GM19328 (cell line): Measurements from ENCODE around the gene DDC.
"Not testable (repeated sequence)": the region's sequence is repeated elsewhere in the genome, so short reads cannot be mapped to it uniquely, and the experiment has no call there.

Experiments
- ATAC-seq: cut with Tn5 transposase; IDR thresholded peaks from one replicate; pipeline ENCODE4 v1.9.1; 2021; ENCODE audit warnings: mild to moderate bottlenecking, moderate library complexity; ENCODE audit not compliant: unreplicated experiment

DDC gene

GRCh38 chr7:50589364-50589763 is 24.2 kb upstream of the DDC start:
- ATAC-seq: no peak

DNA sequence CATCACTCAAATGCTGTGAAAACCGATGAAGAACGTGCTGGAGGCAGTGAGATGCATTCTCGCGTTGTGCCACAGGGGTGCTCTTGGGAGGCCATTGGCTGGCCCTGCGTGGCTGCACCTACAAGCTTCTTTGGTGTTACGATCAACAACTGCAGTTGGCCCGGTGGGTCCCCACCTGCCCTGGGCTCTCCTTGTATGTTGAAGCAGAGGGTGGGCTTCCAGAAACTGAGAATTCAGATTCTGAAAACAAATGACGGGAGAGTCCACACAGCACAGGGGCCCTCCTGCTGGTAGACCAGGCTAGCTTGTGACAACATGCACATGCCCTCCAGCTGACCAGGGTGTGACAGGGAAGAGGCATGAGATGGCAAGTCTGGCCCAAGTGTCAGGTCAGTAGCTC is 23.7 kb upstream of the DDC start:
- no peak for ATAC-seq

GRCh38 chr7:50587737-50588136 is 22.5 kb upstream of the DDC start:
- ATAC-seq: no peak

- ATAC-seq: no peak
Measured at GRCh38 chr7:50584793-50585408, 19.7 kb upstream of the DDC start.

DNA sequence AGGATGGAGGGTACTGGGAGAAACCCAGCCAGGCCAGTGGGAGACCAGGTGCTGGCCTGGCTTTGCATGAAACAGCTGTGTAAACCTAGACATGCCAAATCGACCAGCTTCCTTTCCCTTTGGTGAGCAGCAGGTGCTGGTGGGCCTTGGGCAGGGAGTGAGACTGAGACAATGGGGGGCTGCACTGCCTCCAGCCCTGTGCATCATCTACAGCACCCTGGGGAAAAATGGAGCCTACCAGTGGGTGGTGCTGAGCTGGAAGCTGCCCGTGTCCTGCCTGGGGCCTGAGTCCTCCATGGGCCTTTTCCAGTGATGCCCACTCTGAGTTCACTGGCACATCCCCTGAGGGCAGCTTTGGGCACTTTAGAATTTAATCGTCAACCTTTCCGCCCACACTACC is 19.2 kb upstream of the DDC start:
- no peak for ATAC-seq

DNA sequence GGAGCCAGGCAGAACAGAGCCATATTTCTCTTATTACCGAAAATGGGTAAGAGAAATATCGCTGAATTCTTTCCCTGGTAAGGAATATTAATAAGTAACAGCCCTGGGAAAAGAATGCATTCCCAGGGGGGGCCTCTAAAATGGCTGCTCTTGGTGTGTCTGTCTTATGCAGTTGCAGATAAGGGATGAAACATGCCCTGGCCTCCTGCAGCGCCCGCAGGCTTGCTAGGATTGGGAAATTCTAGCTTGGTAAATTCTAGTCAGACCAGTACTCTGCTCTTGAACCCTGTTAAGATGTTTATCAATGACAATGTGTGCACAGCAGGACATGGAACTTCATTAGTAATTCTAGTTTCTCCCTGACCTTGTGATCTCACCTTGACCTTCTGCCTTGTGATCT is 18.1 kb upstream of the DDC start:
- ATAC-seq: not testable (repeated sequence)

DNA sequence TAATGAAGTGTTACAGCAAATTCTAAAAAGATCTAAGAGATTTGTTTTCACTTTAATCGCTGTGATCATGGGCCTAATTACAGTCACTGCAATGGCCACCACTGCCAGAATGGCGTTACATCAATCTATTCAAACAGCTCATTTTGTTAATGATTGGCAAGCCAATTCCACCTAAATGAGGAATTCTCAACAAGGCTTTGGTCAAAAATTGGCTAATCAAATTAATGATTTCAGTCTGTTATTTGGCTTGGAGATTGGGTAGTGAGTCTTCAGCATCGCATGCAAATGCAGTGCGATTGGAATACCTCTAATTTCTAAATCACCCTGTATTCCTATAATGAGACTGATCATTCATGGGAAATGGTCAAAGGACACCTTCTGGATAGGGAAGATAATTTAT is 17.1 kb upstream of the DDC start:
- not testable (repeated sequence) for ATAC-seq

DNA sequence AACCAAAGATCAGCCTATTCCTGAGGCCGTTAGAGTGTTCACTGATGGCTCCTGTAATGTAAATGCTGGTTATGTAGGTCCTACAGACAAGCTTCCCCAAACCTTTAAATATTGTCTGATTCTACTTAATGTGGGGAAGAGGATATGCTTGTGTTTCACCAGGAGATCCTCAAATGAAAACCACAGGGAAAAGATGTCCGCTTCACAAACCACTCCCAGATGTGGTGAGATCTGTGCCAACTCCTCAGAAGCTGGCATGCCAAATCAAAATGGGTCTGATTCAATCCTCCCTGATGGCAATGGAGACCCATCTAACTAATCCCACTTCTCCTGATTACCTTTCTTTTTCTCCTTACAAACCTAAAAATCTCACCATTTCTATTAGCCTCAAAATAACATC is 15.5 kb upstream of the DDC start:
- not testable (repeated sequence) for ATAC-seq

- no peak for ATAC-seq
Measured at GRCh38 chr7:50580057-50580456, 14.9 kb upstream of the DDC start.

DNA sequence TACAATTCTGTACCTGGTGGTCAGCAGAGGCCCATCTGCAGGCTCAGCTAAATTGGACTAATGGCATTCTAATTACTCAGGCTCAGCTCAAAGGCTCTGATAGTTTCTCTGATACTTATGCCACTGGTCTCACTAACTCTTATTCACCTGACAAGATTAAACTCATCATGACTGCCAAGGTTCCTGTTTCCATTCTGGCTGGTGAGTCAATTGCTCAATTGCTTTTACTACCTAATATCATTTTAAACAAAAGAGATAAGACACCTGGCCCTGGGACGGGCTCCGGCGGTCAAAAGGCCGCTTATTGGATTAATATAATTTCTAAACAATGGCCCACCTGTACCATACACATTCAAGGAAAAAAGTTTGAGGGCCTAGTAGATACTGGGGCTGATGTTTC is 12.9 kb upstream of the DDC start:
- ATAC-seq: not testable (repeated sequence)

DNA sequence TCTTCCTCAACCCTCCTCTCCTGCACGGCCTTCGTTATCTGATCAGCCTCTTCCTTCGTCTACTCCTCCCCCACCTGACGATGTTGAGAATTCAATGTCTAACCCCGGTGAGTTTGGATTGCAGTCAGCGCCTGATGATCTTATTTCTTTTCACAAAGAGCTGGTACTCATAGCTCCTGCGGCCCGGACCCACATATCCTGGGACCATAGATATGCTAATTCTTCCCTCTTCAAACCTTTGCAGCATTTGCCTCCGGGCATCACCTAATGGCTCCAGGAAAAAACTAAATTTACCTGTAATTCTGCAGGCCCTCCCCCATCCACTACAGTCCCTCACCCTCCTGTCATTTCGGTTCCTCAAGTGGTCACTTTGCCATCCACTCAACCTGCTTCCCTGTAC is 12.4 kb upstream of the DDC start:
- no peak for ATAC-seq

- not testable (repeated sequence) for ATAC-seq
Measured at GRCh38 chr7:50576388-50576787, 11.2 kb upstream of the DDC start.

DNA sequence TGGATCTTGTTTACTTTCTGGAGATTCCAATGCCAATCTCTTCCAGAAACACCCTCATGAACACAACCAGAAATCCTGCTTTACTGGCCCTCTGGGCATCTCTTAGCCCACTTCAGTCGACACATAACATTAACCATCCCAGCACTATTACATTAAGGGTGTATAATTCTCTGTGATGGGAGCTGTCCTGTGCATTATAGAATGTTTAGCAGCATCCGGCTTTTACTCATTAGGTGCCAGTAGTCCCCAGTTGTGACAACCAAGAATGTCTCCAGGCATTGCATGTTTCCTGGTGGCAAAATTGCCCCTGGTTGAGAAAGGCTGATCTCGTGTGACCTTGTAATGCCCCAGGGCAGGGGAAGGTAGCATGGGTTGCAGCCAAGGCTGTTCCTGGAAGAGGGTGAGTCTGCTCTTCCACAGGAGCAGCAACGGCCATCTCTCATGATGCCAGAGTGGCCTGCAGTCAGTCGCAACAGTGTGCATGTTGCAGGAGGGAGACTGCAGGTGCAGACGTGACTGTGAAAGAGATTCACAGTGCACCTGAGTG is 2.6 kb upstream of the DDC start:
- ATAC-seq: no peak

DNA sequence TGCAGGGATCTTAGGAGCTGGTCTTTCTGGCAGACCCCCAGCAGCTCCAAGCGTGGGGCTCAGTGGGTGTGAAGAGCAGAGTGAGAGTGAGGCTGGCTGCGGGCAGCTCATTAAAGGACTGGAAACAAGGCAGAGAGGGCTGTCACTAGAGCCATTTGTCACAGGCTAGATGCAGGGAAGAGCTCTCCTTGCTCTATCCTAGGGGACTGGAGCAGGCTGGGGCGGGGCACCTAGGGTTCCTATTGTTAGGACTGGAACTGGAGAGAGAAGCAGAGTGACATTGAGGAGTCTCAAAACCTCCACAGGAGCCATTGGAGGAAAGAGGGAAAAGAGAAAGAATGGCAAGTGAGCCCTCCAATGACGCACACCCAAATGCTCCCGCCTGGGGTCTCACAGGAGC is 772 bp upstream of the DDC start:
- ATAC-seq: no peak

DNA sequence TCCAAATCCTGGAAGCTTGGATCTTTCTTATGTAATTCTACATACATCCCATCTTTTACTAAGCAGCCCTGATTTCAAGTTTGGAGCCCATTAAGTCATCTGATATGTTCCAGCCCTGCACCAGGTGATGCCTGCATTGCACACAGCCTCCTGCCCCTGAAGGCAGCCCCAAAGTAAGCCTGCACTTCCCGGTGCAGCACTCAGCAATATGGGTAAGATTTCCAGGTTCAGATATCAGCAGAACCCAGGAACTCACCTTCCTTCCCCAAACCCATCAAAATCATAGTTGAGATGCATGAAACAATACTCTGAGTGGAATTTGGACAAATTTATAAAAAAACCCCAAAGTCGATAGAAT is 333 bp upstream of the DDC start:
- ATAC-seq: no peak

- no peak for ATAC-seq
Measured at GRCh38 chr7:50564171-50564570, 1.0 kb downstream of the DDC start.

- no peak for ATAC-seq
Measured at GRCh38 chr7:50562136-50562535, 3.1 kb downstream of the DDC start.

DNA sequence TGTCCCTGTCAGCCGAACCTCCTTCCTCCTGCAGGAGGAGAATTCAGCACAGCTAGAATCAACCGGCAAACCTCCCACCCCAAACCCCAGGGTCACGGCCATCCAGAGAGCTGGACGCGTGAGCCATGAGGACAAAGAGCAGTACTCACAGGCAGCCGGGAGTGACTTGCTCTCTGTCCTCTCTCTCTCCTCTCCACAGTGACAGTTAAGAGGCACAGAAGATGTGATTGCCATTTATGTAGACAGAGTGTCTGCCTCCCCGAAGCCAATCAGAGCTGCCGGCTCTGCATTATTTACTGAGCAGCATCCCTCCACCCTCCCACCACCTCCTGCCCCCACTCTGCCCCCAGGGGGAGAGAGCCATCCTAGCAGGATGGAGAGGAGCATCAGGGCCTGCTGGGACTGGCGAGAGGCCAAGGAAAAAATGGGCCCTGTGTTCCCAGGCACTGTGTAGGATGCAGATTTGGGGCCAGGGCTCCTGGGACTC is 4.3 kb downstream of the DDC start:
- no peak for ATAC-seq

DNA sequence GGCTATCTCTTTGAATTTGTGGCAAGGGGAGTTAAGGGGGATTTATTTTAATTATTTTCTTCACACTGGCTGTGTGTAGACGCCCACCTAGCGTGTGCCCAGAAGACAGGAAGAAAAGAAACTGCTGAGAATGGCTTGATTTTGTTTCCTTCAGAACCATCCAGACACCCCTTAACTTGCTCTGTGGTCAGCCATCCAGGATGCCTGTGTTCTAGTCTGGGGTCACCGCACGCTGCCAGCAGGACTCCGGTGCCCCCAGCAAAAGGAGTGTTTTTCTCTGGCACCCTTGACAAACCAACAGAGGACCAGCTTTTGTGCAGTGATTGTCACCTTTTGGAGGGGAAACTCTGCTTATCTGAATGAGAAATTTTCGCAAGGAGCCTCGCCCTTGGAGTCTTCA is 5.3 kb downstream of the DDC start:
- ATAC-seq: no peak

- no peak for ATAC-seq
Measured at GRCh38 chr7:50558294-50559053, 6.7 kb downstream of the DDC start.

GRCh38 chr7:50557099-50557498 is 8.1 kb downstream of the DDC start:
- ATAC-seq: no peak

- no peak for ATAC-seq
Measured at GRCh38 chr7:50556247-50556991, 8.8 kb downstream of the DDC start.
